HG02642 (cell line): ENCODE measurements around the gene FDPS.

ENCODE experiments used
- ATAC-seq: cut with Tn5 transposase; IDR thresholded peaks from one replicate; pipeline ENCODE4 v1.9.1; 2021; ENCODE audit warnings: mild to moderate bottlenecking; ENCODE audit not compliant: unreplicated experiment, poor library complexity

Gene FDPS

DNA sequence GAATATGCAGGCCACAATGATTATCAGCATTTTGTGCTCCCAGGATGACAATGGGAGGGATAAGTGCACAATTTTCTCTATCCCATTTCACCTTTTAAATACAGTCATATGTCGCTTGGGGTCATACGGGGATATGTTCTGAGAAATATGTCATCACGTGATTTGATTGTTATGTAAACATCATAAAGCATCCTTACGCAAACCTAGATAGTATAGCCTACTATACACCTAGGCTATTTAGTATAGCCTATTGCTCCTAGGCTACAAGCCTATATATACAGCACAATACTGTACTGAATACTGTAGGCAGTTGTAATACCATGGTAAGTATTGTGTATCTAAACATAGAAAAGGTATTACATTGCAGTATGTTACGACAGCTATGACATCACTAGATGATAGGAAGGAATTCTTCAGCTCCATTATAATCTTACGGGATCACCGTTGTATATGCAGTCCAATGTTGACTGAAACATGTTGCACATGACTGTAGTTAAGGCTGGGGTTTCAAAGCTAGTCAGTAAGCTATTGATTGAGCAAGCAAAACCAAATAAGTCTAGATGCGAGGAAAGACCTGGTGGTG is 30.9 kb downstream of the FDPS start:
- ATAC-seq: no peak

DNA sequence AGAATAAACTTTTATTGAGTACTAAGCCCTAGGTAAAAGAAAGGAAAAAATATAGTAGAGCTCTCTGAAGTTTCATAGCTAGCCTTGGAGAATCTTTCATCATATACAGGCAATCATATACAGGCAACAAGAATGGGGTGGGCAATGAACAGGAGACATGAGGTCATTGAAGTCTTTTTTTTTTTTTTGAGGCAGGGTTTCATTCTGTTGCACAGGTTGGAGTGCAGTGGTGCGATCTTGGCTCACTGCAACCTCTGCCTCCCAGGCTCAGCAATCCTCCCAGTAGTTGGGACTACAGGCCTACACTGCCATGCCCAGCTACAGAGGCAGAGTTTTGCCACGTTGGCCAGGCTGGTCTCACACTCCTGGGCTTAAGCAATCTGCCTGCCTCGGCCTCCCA is 34.2 kb downstream of the FDPS start:
- no peak for ATAC-seq

DNA sequence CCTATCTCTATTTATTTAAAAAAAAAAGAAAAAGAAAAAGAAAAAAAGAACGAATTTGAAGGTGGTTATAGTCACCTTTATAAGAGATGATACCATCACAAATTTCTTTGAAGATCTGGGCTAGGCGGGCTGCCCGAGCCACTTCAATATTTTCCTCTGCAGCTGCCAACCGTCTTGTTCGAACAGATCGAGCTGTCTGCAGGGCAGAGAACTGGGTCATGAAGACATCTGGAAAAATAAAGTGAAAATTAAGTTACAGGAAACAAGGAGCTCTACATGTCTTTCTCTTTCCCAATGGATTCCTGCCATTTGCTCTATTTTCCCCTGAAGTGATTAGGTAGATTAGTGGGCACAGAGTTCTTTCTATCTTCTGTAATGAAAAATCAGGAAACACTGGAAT is 44.0 kb downstream of the FDPS start:
- ATAC-seq: no peak

DNA sequence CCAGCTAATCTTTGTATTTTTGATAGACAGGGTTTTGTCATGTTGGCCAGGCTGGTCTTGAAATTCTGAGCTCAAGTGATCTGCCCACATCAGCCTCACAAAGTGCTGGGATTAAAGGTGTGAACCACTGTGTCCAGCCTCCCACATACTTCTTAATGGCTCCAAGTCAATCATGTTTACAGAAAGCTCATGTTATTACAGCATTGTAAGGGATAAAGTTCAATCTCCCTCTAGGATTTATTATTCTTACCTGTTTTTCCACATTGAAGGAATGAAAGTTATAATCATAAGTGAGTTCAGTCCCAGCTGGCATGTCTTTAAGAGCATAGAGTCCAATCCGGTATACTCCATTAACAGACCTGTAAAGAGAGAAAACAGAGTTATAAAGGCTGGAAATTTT is 51.4 kb downstream of the FDPS start:
- no peak for ATAC-seq
